Pons (tissue), 1 donor: ENCODE measurements around the gene CXXC5.
A peak's percentile ranks its signal among the peaks of the same experiment; 100 is the strongest.

ENCODE experiments used
- DNase-seq: peaks from one replicate; pipeline ENCODE4 v3.0.0-alpha.2; 2016; ENCODE audit warnings: low spot score

CXXC5 gene

DNA sequence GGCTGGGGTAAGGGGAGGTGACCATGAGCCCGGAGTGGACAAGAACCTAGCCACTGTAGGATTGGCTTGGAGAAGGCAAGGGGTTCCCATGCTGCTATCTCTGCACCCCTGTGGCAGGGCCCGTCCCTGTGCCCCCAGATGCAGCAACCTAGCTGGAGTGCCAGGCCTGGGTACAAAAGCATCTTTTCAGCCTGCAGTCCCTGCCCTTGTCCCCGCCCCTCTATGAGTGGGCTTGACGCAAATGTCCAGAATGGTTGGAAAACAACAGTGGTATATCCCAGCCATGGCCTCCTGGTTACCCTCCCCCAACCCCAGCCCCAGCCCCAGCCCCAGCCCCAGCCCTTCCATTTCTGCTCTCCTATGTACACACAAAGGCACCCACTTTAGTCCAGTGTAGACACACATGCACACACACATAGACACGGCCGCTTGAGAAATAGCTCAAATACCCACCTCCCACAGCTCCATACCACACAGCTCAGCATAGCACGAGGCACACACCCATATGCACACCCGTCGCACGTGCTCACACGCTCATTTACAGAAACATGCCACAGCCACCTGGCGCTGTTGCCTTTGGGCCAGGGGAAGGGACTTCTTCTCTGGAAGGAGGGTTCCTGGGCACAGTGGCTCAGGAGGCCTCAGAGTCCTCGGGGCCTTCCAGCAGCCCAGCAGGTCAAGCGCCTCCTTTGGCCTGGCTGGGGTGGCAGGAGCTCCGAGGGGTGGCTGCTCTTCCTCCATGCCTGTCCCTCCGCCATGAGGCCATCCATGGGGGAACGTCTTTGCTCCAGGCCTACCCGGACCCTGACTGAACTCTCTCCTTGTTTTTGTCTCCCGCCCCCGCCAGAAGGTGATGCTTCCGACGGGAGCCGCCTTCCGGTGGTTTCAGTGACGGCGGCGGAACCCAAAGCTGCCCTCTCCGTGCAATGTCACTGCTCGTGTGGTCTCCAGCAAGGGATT lies 34.1 kb downstream of the CXXC5 start:
- DNase-seq = peak; percentile 90

DNA sequence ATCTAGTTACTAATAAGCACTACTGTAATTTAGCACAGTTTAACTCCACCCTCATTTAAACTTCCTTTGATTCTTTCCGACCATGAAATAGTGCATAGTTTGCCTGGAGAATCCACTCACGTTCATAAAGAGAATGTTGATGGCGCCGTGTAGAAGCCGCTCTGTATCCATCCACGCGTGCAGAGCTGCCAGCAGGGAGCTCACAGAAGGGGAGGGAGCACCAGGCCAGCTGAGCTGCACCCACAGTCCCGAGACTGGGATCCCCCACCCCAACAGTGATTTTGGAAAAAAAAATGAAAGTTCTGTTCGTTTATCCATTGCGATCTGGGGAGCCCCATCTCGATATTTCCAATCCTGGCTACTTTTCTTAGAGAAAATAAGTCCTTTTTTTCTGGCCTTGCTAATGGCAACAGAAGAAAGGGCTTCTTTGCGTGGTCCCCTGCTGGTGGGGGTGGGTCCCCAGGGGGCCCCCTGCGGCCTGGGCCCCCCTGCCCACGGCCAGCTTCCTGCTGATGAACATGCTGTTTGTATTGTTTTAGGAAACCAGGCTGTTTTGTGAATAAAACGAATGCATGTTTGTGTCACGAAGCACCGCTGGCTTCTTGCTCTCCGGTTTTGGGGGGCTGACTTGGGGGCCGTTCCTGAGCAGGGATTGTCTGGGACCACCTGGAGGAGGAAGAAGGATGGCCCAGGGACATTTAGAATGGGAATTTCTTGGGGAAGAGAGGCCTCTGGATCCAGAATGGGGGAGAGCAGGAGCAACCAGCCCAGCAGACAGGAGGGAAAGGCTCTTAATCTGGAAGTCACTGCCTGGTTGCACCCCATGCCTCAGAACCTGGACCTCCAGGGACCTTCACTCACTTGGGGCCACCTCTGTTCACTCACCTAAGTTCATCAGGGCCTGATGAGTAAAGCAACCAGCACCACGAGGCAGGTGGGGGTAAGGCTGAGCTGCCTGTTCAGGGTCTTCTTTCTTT lies 35.4 kb downstream of the CXXC5 start:
- peak; percentile 44 for DNase-seq

DNA sequence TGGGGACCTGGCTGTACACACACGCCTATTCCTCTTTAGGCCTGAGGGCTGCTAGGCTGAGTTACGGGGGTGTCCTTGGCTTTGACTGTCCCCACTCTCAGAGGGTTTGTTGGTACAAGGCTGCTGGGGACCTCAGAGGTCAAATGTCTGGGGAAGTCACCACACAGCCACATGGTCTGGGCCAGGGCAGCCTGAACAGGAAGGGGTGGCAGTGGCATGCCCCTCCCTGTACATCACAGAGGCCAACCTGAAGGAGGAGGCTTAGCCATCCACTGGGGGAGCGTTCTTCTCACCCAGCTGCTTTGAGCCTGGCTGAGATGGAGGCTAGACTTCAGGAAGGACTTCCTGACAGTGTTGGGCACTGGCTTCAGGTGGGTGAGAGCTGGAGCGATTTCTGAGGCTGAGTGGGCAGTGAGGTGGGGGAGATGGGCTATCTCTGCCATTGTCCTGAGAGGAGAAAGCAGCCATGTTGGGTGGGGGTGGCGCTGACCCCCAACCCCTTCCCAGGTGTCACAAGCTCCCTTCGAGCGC lies 36.3 kb downstream of the CXXC5 start:
- DNase-seq = no peak

DNA sequence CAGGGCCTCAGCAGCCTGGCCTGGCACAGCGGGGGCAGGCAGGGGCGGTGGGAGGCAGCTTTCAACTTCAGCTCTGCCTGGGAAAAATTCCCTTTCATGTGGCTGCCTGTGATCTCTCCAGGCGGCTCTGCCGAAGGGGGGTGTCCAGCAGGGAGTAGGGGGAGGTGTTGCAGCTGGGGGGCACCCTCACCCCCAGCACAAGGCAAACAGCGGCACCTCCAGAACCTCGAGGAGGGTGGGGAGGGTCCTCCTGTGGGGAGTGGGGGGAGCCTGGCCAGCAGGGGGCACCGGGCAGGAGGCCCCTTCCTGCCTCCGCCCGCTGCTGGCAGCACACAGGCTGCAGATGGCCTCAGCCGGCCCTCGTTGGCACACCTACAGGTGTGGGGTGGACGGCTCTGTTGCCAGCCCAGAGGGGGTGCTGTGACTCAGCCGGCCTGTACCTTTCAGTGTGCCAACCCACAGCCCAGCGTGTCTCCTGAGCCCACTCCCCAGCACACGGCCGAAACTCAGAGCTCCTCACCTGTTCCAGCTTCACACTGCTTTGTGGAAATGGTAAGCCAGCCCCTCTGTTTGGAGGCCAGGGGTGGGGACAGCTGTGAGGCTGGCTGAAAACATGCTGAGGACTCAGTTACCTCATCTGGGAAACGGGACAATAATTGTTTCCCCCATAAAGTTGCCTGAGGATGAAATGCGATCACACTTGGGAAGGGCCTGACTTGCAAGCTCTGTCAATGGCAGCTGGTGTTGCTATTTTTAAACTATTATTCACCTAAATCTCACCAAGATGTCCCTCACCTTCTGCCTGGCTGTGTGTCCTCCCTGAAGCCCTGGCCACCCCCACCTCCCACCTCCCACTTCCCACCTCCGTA lies 37.0 kb downstream of the CXXC5 start:
- no peak for DNase-seq

DNA sequence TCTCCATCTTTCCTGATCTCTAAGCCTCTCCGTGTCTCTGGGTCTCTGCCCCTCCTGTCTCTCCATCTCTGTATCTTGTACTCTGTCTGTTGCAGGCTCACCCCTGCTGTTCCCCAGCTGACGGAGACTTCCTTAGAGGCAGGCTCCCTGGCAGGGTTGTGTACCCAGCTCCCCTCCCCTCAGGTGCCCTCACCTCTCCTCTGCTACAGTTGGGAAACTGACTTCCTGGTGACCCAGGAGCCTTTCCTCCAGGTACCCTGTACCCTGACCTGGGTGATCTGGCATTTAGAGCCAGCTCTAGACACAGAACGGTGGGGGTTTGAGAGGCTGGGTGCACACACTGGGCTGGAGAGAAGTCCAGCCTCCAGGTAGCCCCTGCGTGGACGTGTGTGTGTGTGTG lies 37.7 kb downstream of the CXXC5 start:
- DNase-seq = no peak

DNA sequence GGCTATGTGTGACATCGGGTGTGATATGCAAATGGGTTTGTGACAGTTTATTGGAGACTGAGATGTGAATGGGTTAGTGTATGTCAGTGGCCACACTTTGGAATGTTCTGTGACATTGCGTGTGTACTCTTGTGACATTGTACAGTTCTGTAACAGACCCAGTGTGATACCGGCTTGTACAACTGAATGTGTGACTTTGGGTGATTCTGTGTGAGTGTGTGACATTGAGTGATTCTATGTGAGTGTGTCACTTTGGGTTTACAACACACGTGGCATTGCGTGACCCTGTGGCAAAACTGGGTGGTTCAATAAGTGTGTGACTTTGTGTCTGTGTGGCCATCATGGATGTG lies 38.2 kb downstream of the CXXC5 start:
- DNase-seq = peak; percentile 67

DNA sequence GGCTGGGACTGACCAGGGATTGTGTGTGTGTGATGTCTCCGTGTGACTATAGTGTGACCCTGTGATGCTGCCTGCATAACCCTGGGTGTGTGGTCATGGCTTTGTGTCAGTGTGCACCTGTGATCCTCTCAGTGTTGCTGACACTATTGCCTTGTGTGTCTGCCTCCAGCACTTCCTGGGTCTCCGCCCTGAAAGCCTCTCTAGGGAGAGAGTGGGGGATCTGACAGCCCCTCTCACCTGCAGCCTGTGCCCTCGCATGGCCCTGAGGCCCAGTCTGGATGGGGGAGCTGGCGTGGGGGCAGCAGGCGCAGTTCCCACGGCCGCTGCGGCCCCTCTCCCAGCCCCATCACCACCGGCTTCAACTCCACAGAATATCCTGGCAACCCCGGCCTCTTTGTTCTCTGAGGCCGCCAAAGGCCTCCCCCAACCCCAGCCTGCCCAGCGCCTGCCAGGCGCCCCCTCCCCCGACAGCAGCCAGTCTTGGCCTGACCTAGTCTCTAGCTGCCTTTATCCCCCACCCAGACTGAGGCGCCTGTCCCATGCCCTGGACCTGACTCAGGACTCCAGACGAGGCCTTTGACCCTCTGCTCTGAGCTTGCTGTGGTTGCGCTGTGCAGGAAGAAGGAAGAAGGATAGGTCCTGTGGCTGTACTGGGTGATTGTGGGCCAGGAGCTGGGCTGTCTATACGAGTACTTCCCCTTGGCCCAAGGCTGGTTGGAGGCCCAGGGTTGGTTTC lies 38.7 kb downstream of the CXXC5 start:
- DNase-seq = no peak

DNA sequence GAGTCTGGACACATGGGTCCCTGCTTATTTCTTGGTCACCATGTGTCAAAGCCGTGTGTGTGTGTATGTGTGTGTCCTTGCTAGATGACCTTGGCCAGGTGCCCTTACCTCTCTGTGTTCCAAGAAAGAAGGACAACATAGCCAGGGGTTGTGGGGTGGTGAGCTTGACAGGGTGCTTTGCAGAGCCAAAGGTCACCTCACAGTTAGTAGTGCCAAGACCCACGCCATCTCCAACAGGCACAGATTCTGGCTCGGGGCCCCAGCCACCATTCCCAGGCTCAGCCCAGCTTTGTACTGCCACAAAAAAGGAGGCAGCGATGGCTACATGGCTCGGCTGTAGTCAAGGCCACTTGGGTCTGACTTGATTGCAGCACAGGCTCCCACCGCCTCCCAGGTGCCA lies 39.5 kb downstream of the CXXC5 start:
- DNase-seq = peak; percentile 44

DNA sequence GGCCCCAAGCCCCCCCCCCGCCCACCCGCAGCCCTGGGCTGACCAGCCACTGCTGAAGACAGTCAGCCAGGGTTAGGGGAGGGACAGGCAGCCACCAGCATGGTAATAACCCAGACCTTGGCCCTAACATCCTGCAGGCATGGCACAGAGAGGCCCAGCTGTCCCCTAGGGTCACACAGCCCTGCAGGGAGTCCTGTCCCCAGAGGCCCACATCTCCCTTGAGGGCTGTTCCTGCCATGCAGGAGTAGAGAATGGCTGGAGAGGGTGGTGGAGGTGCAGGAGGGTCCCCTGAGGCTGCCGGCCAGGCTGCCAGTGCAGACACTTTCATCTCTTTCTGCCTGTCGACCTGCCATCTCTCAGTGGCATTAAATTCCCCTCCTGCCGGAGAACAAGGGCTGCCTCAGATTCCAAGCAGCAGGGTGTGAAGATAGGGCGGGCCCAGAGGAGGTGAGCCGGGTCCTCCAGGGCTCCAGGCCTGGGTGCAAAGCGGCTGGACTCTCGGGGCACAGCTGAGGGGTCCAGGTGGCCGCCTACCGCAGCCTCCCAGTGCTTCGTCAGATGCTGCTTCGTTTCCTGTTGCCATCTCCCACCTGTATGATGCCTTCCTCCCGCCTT lies 40.0 kb downstream of the CXXC5 start:
- DNase-seq = no peak

DNA sequence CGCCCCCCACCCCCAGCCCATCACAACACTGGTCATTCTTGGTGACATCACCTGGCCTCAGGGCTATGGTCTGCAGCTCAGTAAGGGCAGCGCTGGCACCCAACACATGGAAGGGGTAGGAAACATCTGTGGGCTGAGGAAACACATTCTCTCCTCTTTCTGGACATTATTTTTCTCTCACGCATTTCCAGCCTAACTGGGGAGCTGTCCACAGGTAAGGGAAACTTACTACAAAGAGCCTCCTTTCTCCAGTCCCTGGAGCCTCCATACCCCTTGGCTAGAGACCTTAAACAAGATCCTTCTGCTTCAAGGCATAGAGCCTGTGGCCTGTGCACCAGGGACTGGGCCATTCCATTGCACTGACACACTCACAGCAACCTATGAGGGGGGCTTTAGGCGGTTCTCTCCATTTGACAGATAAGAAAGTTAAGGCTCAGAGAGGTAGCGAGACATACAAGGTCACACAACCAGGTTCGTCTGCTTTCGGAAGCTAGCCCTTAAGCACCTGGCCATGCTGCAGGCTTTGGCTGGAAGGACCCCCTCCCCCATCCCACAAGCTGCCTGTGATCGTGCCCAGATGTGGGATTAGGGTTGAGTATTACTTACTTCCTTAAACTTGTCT lies 40.7 kb downstream of the CXXC5 start:
- DNase-seq = no peak

DNA sequence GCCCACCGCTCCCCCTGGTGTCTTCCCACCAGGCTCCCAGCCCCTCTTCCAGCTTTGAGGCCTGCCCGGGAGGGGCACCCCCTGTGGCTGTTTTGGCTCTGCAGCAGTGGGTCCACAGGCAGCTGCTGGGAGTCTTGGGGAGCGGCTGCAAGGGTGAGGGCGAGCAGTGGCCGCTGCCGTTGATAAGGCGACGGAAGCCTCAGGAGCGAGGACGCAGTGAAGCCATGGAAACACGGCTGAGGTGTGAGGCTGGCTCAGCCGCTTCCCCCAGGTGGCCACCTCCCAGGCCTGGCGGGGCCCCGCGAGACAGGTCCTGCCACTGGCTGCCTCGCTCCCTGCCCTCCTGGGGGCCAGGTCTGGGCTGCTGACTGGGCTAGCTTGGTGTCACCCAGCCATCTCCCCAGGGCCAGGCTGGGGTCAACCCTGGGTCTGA lies 41.5 kb downstream of the CXXC5 start:
- no peak for DNase-seq

DNA sequence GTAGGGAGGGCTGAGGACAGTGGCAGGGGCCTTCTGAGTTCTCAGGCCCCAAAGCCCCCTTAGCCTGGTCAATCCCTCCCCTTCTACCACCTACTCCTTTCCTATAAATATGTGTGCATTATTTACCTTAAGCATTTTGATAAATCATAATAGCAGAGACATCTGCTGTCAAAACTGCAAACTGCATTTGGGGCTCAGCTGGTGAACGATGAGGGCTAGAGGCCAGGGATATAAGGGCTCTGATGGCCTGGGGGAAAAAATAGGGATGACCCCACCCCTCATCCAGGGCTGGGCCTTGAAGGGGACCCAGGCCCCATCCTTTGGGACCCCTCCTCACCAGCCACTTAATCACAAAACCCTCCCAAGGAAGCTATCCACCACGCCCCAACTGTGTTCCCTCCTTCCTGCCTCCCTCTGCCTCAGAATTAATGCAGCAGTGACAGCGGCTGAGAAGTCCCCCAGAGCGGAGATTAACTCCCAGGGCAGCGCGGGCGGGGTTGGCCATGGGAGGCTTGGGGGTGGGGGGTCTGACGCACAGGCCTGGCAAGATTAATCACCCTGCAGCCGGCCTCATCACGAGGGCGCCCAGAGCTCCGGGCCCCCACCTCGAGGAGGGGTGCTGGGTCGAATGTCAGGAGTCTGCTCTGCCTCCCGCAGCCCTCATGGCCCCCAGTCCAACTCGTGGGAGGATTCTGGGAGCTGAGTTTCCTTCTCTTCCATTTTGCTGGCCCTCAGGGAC lies 42.1 kb downstream of the CXXC5 start:
- peak; percentile 83 for DNase-seq

DNA sequence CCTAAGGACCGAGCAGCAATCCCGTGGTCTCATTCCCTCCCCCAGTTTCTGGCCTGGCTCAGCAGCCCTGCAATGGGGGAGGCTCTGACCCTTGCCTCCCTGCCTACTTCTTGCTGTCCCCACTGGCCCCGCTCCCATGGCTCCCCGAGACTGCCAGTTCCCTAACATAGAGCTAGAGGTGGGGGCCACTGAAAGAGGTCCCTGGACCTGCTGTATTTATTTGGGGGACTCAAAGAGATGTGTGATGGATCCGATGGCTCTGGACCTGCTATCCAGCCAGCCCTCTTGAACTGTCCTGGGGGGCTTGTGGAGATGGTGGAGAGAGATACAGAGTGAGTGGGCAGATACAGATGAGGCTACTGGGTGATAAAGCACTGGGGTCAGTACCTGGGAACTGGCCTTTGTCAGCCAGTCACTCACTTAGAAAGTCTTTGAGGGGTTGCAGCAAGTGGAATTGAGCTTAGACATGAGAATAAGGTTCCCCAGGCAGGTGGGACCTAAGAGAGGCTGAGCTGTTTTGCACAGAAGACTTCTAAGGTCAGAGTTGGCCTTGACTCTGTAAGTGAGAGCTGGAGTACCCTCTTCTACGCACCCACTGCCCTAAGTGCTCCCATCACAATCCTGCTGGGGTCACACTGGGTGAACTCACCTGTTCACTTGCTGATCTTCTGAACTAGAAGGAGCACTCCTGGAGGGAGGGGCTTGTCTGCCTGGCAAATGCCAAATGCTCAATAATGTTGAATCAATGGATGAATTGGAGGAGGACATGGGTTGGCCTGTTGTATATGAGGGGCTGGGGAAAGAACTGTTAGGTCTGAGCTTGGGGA lies 42.9 kb downstream of the CXXC5 start:
- no peak for DNase-seq

DNA sequence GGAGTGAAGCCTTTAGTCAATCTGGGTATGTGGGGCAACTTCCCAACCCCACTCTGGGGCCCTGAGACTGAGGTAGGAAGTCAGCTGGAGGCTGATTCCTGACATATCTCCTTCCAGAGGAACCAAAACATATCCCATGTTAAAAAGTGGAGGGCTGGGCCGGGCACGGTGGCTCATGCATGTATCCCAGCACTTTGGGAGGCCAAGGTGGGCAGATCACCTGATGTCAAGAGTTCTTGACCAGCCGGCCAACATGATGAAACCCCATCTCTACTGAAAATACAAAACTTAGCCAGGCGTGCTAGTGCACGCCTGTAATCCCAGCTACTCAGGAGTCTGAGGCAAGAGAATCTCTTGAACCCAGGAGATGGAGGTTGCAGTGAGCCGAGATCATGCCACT lies 44.0 kb downstream of the CXXC5 start:
- no peak for DNase-seq

DNA sequence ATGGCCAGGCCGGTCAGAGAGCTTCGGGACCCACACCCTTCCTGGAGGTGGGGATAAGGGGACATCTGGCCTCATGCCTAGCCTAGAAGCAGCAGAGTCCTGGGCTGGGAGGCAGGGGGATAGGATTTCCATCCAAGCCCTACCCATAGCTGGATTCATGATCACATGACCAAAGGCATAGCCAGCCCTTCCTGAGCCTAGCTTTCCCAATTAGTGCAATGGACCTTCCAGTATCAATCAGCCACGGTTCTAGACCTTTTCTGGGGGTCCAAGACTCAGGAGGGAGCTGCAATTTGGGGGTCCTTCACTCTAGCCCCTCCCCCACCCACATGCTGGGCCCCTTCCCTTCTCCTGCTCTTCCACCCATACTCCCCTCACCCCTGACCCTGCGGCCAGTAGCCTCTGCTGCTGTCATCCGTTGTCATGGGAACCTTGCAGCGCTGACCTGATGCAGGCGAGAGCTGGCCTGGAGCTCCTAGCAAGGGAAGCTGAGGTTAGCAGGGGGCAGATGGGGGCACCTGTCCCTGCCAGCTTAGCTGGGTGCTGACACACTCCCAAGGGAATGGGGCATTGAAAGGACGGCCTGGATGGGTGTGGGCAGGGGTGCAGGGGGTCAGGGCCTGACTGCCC lies 44.6 kb downstream of the CXXC5 start:
- no peak for DNase-seq

DNA sequence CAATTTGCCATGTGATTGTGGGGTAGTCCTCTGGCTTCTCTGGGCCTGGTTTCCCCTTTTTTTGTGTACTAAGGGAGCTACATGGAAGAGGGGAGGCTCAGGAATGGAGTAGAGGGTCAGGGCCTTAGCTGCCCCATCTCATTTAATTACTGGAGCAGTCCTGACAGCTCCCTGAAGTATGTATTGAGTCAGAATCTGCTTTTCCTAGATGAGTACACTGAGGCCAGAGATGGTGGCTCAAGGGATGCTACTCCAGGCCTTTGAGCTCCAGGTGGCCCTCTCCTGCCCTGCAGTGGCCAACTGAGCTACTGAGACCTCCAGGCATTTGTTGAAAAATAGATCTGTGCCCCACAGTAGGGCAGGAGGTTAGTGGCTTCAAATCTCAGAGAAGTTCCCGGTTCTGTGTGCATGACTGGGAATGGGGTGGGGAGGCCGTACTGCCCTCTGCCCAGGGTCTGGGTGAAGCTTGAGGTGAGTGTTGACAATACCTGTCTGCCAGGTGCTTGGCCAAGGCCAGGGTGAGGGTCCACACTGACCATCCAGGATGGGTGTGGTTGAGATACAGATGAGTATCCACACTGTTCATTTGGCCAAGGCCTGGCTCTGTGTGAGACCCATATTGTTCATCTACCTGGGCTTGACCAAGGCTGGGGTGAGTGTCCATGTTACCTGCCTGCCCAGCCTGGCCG lies 45.7 kb downstream of the CXXC5 start:
- no peak for DNase-seq

DNA sequence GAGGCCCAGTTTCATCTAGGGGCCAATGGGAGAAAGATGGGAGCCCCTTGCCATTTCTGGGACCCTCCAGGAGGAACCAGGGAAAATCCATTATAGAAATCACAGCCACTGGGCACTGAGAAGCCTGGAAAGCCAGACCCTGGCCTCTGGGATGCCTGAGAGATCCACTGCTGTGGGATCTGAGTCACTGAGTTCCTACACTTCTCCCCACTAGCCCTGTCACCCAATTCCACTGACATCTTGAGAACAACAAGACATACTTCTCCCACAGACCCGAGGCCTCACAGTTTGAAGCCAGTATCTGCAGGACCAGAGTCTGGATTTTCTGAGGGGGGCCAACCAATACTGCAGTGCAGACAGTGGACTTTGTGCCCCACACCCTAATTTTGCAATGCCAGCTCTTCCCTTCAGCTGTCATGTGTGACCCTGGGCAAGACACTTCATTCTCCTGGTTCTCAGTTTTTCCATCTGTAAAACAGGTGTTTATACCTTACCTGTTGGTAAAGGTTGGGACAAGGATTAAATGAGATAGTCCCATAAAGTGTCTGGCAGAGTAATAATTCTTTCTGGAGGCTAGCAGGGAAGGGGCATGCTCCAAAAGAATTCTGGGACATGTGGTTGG lies 46.5 kb downstream of the CXXC5 start:
- no peak for DNase-seq
